GM21526 (cell line): ENCODE results near the gene AHSG.
A peak's percentile ranks its signal among the peaks of the same experiment; 100 is the strongest.
"Not testable (repeated sequence)": the region's sequence is repeated elsewhere in the genome, so short reads cannot be mapped to it uniquely, and the experiment has no call there.

Experiments
- ATAC-seq: cut with Tn5 transposase; IDR thresholded peaks from one replicate; pipeline ENCODE4 v1.9.1; 2021; ENCODE audit warnings: moderate library complexity; ENCODE audit not compliant: unreplicated experiment, low FRiP score

AHSG gene

GRCh38 chr3:186617036-186617946 lies 4.4 kb downstream of the AHSG start:
- peak; percentile 80 for ATAC-seq

- ATAC-seq, result no peak
Measured at GRCh38 chr3:186618318-186618938, 5.6 kb downstream of the AHSG start.

- ATAC-seq, result no peak
Measured at GRCh38 chr3:186619787-186620212, 6.9 kb downstream of the AHSG start.

- ATAC-seq, result no peak
Measured at GRCh38 chr3:186620213-186621092, 7.6 kb downstream of the AHSG start.

GRCh38 chr3:186621894-186622650 lies 9.2 kb downstream of the AHSG start:
- ATAC-seq, result no peak

- no peak for ATAC-seq
Measured at GRCh38 chr3:186622651-186623310, 9.9 kb downstream of the AHSG start.

- no peak for ATAC-seq
Measured at GRCh38 chr3:186624598-186624997, 11.7 kb downstream of the AHSG start.

- no peak for ATAC-seq
Measured at GRCh38 chr3:186625600-186626042, 12.8 kb downstream of the AHSG start.

- no peak for ATAC-seq
Measured at GRCh38 chr3:186626254-186626847, 13.5 kb downstream of the AHSG start.

GRCh38 chr3:186627852-186628414 lies 15.1 kb downstream of the AHSG start:
- ATAC-seq, result no peak

- no peak for ATAC-seq
Measured at GRCh38 chr3:186628756-186629155, 15.9 kb downstream of the AHSG start.

GRCh38 chr3:186630950-186631641 lies 18.2 kb downstream of the AHSG start:
- ATAC-seq, result no peak

- ATAC-seq, result no peak
Measured at GRCh38 chr3:186633481-186633880, 20.6 kb downstream of the AHSG start.

- not testable (repeated sequence) for ATAC-seq
Measured at GRCh38 chr3:186634207-186634606, 21.3 kb downstream of the AHSG start.

- ATAC-seq, result no peak
Measured at GRCh38 chr3:186635532-186635931, 22.7 kb downstream of the AHSG start.

GRCh38 chr3:186636536-186636935 lies 23.7 kb downstream of the AHSG start:
- no peak for ATAC-seq

- no peak for ATAC-seq
Measured at GRCh38 chr3:186637686-186638085, 24.8 kb downstream of the AHSG start.

- no peak for ATAC-seq
Measured at GRCh38 chr3:186638259-186638658, 25.4 kb downstream of the AHSG start.
